Liver (tissue), 9 donors: ENCODE data around the gene CENPU. TPM values are rescaled to one million over a fixed set of nuclear protein-coding genes. Genes with fewer than 3 reads are reported as not detected.

Experiments used
- DNase-seq: peaks from one replicate; pipeline ENCODE4 v3.0.0-alpha.2; 2017; ENCODE audit warnings: low spot score
- H3K27ac ChIP-seq, 2 donors: one replicate each; pipeline ENCODE4 v1.7.0; 2013; ENCODE audit warnings: inconsistent platforms in 2 of 2, low read length in 2 of 2, control low read depth in 1 of 2, low read depth in 1 of 2, mild to moderate bottlenecking in 1 of 2
- H3K27me3 ChIP-seq, 4 donors: one replicate each; pipeline versions ENCODE4 v1.6.1 to v1.7.0; 2013; ENCODE audit warnings: low read length in 3 of 4, inconsistent platforms in 1 of 4, mild to moderate bottlenecking in 1 of 4, moderate library complexity in 1 of 4; ENCODE audit not compliant: control insufficient read depth in 4 of 4, insufficient read depth in 4 of 4
- H3K36me3 ChIP-seq, 4 donors: one replicate each; pipeline versions ENCODE4 v1.6.1 to v1.7.0; 2013; ENCODE audit warnings: low read length in 3 of 4, mild to moderate bottlenecking in 3 of 4, low read depth in 1 of 4, moderate library complexity in 1 of 4; ENCODE audit not compliant: control insufficient read depth in 4 of 4, insufficient read depth in 3 of 4
- H3K4me1 ChIP-seq, 4 donors: one replicate each; pipeline versions ENCODE4 v1.6.1 to v1.7.0; 2013; ENCODE audit warnings: low read length in 3 of 4, mild to moderate bottlenecking in 3 of 4, moderate library complexity in 1 of 4; ENCODE audit not compliant: control insufficient read depth in 4 of 4, insufficient read depth in 4 of 4
- H3K4me3 ChIP-seq, 3 donors: one replicate each; pipeline versions ENCODE4 v1.6.1 to v1.7.0; 2013; ENCODE audit warnings: low read length in 3 of 3, control low read depth in 1 of 3, low read depth in 1 of 3, mild to moderate bottlenecking in 1 of 3
- H3K9ac ChIP-seq, 2 donors: one replicate each; pipeline ENCODE4 v1.7.0; 2013; ENCODE audit warnings: low read length in 2 of 2, mild to moderate bottlenecking in 2 of 2, moderate library complexity in 2 of 2, control low read depth in 1 of 2, low read depth in 1 of 2
- H3K9me3 ChIP-seq, 4 donors: one replicate each; pipeline versions ENCODE4 v1.6.1 to v1.7.0; 2013; ENCODE audit warnings: low read length in 3 of 4; ENCODE audit not compliant: control insufficient read depth in 4 of 4
- EGR1 ChIP-seq, 2 donors: IDR thresholded peaks; 2 replicates each; pipeline ENCODE4 v1.6.1; 2016 to 2018; ENCODE audit warnings: antibody characterized with exemption in 2 of 2, low read depth in 2 of 2
- FOXA1 ChIP-seq: IDR thresholded peaks from 2 replicates; pipeline ENCODE4 v1.6.1; 2016; ENCODE audit warnings: antibody characterized with exemption
- FOXA2 ChIP-seq: IDR thresholded peaks from 2 replicates; pipeline ENCODE4 v1.6.1; 2016; ENCODE audit warnings: antibody characterized with exemption
- GABPA ChIP-seq, 2 donors: IDR thresholded peaks in 1 of 2; conservative IDR thresholded peaks in 1 of 2; 2 replicates each; pipeline ENCODE4 v1.6.1; 2016; ENCODE audit warnings: antibody characterized with exemption in 2 of 2, mild to moderate bottlenecking in 1 of 2, moderate library complexity in 1 of 2
- HNF4A ChIP-seq, 2 donors: conservative IDR thresholded peaks; 2 replicates each; pipeline ENCODE4 v1.6.1; 2016; ENCODE audit warnings: antibody characterized with exemption in 2 of 2, mild to moderate bottlenecking in 2 of 2
- HNF4G ChIP-seq: IDR thresholded peaks from 2 replicates; pipeline ENCODE4 v1.6.1; 2016; ENCODE audit warnings: antibody characterized with exemption
- JUND ChIP-seq, 2 donors: IDR thresholded peaks; 2 replicates each; pipeline ENCODE4 v1.6.1; 2016; ENCODE audit warnings: antibody characterized with exemption in 2 of 2
- NR2F2 ChIP-seq: IDR thresholded peaks from 2 replicates; pipeline ENCODE4 v1.6.1; 2016; ENCODE audit warnings: antibody characterized with exemption
- RAD21 ChIP-seq, 2 donors: IDR thresholded peaks; 2 replicates each; pipeline ENCODE4 v1.6.1; 2016; ENCODE audit warnings: antibody characterized with exemption in 2 of 2, mild to moderate bottlenecking in 2 of 2
- RXRA ChIP-seq, 2 donors: IDR thresholded peaks; 2 replicates each; pipeline ENCODE4 v1.6.1; 2017 to 2018; ENCODE audit warnings: antibody characterized with exemption in 2 of 2, mild to moderate bottlenecking in 1 of 2
- SP1 ChIP-seq: IDR thresholded peaks from 2 replicates; pipeline ENCODE4 v1.6.1; 2018; ENCODE audit warnings: antibody characterized with exemption, mild to moderate bottlenecking
- TAF1 ChIP-seq: conservative IDR thresholded peaks from 2 replicates; pipeline ENCODE4 v1.6.1; 2016; ENCODE audit warnings: antibody characterized with exemption, mild to moderate bottlenecking
- YY1 ChIP-seq: IDR thresholded peaks from 2 replicates; pipeline ENCODE4 v1.6.1; 2016; ENCODE audit warnings: antibody characterized with exemption, mild to moderate bottlenecking
- WGBS: extraction: QIAGEN DNeasy Blood & Tissue Kit; methylation state at CpG from one replicate; pipeline ENCODE4 v1.1.7; 2013; 5-methylcytosine and 5-hydroxymethylcytosine counted together
- polyA plus RNA-seq, 2 donors: library from polyadenylated mRNA; stranded (reverse) in 1 of 2; unstranded in 1 of 2; fragments of 200-250 nt in 1 of 2; fragments of >200 nt in 1 of 2; fragmentation: Nextera tagmentation in 1 of 2; extraction: Ambion mirVana in 1 of 2; gene quantifications; one replicate each; pipeline versions ENCODE4 v1.2.1 to v1.2.3, GENCODE V29; 2013 to 2015
- total RNA-seq, 2 donors: library from RNA; depleted of rRNA; stranded (reverse); fragments of >200 nt; gene quantifications; one replicate each; pipeline ENCODE4 v1.2.3, GENCODE V29; 2014
- TF ChIP-seq, protein P1 (sequence below): IDR thresholded peaks from 2 replicates; pipeline ENCODE4 v1.6.1; 2016; ENCODE audit warnings: antibody characterized with exemption
- TF ChIP-seq, protein P2 (sequence below): IDR thresholded peaks from 2 replicates; pipeline ENCODE4 v1.6.1; 2016; ENCODE audit warnings: antibody characterized with exemption
- TF ChIP-seq, protein P3 (sequence below): fragments of 150-350 bp; IDR thresholded peaks from 2 replicates; pipeline ENCODE4 v1.5.1; 2017; ENCODE audit warnings: improper control_type of control experiment, low read depth, low read length; ENCODE audit not compliant: missing input control
- TF ChIP-seq, protein P4 (sequence below): IDR thresholded peaks from 2 replicates; pipeline ENCODE4 v1.6.1; 2016; ENCODE audit warnings: antibody characterized with exemption
- TF ChIP-seq, protein P5 (sequence below): IDR thresholded peaks from 2 replicates; pipeline ENCODE4 v1.6.1; 2016; ENCODE audit warnings: antibody characterized with exemption, mild to moderate bottlenecking
- donor health status: healthy.
- donor health status: healthy.
- donor health status: healthy.
- donor health status: healthy.
- donor health status: healthy.

CENPU gene
- total and polyA plus RNA-seq, 4 donors: 1.2 to 22.0 (median 1.8) TPM

DNA sequence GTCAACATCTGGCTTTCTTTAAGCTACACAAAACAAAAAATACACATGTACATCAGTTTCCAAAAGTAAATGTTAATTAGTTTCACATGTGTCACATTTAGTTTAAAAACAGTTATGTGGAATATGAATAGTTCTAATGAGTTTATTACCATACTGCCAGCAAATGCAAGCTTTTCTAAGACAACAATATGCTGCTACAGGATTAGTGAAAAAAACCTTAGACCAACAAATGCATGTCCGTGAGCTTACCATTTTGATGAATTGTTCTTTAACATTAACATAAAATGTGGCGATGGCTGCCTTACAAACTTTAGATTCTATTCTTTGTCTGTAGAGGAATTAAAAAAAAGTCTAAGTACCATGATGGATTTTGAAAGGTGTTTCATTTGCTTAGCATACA is 31.8 kb downstream of the CENPU start:
- no peak overlapping the region for H3K27ac ChIP-seq
- no peaks in the 10 kb centered on the region for H3K9me3 ChIP-seq
- H3K27me3 ChIP-seq: no peaks in the 10 kb centered on the region
- H3K36me3 ChIP-seq: no peaks in the 10 kb centered on the region
- TF ChIP-seq, protein P1, sequence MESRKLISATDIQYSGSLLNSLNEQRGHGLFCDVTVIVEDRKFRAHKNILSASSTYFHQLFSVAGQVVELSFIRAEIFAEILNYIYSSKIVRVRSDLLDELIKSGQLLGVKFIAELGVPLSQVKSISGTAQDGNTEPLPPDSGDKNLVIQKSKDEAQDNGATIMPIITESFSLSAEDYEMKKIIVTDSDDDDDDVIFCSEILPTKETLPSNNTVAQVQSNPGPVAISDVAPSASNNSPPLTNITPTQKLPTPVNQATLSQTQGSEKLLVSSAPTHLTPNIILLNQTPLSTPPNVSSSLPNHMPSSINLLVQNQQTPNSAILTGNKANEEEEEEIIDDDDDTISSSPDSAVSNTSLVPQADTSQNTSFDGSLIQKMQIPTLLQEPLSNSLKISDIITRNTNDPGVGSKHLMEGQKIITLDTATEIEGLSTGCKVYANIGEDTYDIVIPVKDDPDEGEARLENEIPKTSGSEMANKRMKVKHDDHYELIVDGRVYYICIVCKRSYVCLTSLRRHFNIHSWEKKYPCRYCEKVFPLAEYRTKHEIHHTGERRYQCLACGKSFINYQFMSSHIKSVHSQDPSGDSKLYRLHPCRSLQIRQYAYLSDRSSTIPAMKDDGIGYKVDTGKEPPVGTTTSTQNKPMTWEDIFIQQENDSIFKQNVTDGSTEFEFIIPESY: no peak
- TF ChIP-seq EGR1 (IDR thresholded peaks at IDR 0.05; ENCODE audit: low read depth in 2 of 2): no peak
- TF ChIP-seq, protein P2, sequence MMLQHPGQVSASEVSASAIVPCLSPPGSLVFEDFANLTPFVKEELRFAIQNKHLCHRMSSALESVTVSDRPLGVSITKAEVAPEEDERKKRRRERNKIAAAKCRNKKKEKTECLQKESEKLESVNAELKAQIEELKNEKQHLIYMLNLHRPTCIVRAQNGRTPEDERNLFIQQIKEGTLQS: no peak
- TF ChIP-seq GABPA (IDR thresholded peaks at IDR 0.05 in 1 of 2, conservative IDR thresholded peaks at IDR 0.05 in 1 of 2): no peak
- TF ChIP-seq RAD21 (IDR thresholded peaks at IDR 0.05): no peak
- no peak for TF ChIP-seq JUND (IDR thresholded peaks at IDR 0.05)
- no peak for TF ChIP-seq SP1
- no peak for TF ChIP-seq NR2F2
- TF ChIP-seq YY1: no peak
- no peak for TF ChIP-seq TAF1
- TF ChIP-seq, protein P3, sequence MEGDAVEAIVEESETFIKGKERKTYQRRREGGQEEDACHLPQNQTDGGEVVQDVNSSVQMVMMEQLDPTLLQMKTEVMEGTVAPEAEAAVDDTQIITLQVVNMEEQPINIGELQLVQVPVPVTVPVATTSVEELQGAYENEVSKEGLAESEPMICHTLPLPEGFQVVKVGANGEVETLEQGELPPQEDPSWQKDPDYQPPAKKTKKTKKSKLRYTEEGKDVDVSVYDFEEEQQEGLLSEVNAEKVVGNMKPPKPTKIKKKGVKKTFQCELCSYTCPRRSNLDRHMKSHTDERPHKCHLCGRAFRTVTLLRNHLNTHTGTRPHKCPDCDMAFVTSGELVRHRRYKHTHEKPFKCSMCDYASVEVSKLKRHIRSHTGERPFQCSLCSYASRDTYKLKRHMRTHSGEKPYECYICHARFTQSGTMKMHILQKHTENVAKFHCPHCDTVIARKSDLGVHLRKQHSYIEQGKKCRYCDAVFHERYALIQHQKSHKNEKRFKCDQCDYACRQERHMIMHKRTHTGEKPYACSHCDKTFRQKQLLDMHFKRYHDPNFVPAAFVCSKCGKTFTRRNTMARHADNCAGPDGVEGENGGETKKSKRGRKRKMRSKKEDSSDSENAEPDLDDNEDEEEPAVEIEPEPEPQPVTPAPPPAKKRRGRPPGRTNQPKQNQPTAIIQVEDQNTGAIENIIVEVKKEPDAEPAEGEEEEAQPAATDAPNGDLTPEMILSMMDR: no peak
- TF ChIP-seq, protein P4, sequence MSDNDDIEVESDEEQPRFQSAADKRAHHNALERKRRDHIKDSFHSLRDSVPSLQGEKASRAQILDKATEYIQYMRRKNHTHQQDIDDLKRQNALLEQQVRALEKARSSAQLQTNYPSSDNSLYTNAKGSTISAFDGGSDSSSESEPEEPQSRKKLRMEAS: no peak
- no peak for TF ChIP-seq RXRA (IDR thresholded peaks at IDR 0.05)
- TF ChIP-seq FOXA2: no peak
- no peak for TF ChIP-seq FOXA1
- no peak for TF ChIP-seq HNF4G
- TF ChIP-seq, protein P5, sequence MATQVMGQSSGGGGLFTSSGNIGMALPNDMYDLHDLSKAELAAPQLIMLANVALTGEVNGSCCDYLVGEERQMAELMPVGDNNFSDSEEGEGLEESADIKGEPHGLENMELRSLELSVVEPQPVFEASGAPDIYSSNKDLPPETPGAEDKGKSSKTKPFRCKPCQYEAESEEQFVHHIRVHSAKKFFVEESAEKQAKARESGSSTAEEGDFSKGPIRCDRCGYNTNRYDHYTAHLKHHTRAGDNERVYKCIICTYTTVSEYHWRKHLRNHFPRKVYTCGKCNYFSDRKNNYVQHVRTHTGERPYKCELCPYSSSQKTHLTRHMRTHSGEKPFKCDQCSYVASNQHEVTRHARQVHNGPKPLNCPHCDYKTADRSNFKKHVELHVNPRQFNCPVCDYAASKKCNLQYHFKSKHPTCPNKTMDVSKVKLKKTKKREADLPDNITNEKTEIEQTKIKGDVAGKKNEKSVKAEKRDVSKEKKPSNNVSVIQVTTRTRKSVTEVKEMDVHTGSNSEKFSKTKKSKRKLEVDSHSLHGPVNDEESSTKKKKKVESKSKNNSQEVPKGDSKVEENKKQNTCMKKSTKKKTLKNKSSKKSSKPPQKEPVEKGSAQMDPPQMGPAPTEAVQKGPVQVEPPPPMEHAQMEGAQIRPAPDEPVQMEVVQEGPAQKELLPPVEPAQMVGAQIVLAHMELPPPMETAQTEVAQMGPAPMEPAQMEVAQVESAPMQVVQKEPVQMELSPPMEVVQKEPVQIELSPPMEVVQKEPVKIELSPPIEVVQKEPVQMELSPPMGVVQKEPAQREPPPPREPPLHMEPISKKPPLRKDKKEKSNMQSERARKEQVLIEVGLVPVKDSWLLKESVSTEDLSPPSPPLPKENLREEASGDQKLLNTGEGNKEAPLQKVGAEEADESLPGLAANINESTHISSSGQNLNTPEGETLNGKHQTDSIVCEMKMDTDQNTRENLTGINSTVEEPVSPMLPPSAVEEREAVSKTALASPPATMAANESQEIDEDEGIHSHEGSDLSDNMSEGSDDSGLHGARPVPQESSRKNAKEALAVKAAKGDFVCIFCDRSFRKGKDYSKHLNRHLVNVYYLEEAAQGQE: no peak
- no peak for TF ChIP-seq HNF4A (conservative IDR thresholded peaks at IDR 0.05)
- WGBS: 97% methylated on average over 2 of the region's 2 CpGs
- H3K4me3 ChIP-seq: no peak overlapping the region
- DNase-seq: no peak
- H3K9ac ChIP-seq: no peak overlapping the region
- H3K4me1 ChIP-seq: no peaks in the 10 kb centered on the region
